ENCODE data around the gene ITPRID2.
"Not testable (repeated sequence)": the region's sequence is repeated elsewhere in the genome, so short reads cannot be mapped to it uniquely, and the experiment has no call there.

The ITPRID2 gene

DNA sequence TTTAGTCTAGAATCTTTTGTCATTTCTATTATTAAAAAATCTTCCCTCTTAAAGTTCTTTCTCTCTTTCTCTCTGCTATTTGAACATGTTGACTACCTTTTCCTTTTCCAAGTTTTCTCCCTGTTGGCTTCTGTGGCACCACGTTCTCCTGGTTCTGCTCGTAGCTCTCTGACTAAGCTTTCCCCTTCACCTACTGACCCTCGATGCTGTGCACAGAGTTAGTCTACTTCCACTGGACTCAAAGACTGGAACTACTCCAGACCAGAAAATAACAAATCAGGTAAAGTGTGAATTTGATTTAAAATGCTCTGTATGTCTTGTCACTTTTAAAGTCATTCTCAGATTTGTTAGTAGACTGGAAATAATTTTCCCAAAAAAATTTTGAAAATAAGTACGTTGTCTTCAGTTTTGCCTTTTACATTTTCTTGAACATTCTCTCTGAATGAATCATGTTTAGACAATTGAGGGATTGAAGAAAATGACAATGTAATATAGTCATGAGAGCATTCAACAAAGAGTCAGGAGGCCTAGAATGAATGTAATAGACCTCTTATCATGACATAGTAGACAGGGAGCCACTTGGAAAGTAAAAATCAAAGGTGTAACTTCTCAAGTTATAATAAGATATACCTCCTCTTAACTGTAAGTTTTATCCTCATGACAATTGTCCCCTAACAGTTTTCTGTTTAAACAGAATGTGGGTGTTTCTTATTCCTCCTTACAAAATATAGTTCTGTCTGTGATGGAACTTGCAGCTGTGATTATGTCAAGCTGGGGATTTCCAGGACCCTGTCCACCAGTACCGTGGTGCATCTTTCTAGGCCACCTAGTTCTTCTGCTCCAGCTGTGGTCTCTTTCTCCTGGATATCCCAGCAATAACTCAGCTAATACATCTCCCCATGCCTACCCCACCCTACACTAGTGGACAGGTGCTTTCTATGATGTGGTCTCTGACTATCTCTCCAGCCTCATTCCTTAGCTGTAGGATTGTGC is 25.5 kb downstream of the ITPRID2 start:
- DNase-seq: no peak

DNA sequence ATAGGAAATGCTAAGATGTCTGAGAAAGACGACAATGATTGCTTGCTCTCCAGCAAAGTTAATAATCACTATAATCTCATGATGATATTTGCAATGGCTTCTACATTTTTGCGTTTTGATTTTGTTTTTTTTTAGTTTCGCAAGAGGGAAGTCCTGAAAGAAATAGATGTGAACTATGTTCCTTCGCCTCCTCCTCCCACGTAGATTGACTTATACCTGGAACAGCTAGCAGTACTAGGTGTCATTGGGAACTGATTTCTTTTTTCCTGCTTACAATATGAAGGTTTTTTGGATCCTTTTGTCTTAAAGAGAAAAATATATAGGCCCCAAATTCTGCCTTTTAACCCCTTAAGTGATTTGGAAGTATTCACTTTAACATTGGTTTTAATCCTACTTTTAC is 26.7 kb downstream of the ITPRID2 start:
- no peak for DNase-seq

DNA sequence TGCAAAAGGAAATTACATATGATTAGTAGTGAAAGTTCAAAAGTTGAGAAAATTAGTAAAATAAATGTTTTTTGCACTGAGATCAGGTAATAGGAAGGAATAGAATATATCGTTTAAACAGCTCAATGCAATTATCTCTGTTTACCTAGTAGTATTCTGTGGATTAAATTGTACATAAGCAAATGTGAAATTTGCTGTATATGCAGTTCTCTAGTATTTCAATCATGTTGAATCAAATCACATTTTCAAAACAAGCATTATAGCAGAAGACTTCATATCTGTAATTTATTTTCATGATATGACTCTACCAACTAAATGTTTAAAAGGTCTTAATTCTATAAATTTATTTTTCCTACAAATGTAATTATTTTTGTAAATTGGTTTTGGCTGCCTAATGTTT is 31.6 kb downstream of the ITPRID2 start:
- DNase-seq: no peak

DNA sequence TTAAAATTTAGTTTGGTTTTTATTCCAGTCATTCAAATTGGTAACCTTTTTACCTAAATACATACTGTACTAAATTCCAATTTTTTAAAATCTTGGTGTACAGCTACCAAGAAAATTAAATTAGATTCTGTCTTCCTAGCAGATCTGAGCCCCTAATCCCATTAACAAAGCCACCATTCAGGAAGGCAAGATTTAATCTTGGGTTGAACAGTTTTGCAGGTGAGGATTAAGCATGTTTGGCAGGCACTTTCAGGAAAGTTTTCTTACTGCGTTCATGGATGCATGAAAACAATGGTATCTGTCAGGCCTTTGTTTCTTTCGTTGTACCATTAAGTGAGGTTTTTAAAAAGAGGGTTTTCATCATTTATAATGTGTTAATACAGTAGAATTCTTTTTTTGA is 32.8 kb downstream of the ITPRID2 start:
- no peak for DNase-seq

DNA sequence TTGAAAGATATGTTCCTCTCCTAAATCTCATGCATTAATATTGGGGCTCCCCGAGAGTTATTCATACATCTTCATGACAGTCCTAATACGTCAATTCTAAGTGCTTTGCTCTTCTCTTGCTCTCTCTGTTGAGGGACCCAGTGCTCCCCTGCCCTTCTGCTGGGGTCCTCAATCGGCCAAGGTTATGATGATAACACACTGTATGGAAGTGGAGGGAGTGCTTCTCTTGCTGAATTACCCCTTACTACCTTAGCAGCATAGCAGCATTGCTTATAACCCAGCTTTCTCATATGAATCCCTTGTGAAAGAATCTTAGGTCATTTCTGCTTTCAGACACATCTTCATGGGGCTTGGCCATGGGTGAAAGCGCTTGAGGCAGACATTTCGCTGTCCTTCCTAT is 43.2 kb downstream of the ITPRID2 start:
- no peak for DNase-seq

DNA sequence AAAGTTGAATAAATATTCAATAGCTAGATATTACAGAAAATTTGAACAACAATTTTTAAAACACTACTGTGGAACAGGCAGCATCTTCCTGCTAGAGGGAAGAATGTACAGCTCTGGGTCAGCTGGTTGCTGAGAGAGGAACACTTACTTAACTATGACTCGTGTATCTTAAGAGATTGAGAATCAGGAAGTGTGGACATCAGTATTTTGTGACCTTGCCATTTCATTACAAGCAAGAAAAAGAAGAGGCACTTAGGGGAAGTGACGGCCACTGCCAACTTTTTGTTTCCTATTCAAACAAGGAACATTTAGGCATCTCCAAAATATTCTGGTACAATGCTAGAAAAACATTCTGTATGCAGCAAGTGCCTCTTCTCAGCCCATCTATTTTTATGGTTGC is 45.9 kb downstream of the ITPRID2 start:
- no peak for DNase-seq

DNA sequence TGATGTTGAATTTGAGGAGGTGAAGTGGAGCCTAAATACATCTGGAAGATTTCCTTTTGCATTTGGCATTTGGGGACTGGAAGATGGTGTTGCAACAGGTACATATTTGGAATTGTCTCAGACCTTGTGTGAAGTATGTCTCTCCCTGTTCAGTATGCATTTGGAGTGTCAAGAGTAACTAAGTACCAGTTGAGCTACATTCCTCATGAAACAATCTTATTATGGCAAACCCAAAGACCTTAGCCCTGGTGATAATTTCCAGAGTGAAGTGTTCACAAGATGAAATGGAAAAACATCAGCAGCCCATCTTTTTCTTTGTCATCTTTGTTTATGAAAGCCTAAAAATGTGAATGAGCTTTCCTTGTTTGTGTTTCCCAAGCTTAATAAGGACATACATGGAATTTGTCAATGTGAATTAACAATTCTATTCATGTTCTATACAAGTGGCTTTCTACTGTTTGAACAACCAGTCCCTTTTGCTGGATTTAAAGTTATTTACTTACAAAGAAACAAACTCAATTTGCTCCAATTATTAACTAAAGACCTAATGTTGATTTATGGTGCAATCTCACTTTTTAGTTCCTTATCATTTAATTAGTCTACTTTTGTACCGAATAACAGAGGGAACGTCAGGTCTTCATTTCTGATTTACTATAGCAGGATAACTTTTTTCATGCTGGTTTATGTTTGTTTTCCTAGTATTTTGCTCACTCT is 52.0 kb downstream of the ITPRID2 start:
- no peak for DNase-seq

DNA sequence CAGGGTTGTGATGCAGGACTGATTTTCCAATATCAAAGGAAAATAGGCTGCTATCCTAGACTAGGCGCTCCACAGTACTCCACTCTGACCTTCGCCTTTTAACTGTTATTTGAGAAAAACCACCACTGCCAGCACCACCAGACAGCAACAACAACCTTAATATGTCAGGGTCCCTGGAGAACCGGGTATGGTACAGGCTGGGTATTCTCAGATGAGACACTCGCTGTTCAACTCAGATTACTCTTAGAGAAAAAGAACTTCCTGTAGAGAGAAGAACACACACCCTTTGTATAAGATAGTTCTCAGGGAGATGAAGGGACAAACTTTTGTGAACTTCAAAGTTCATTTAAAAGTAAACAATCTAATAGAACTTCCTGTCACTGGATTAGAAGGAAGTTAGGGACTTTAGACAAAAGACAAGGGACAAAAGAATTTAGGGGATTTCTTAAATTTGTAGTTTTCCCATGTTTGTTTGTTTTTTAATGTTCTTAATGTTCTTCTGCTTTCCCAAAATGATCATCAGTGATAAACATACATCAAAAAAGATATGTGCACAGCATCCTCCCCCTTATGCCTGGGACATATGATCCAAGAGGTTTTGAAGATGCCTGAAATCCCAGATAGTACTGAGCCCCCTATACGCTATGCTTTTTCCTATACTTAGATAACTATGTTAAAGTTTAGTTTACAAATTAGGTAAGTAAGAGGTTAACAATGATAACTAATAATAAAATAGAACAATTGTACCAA is 52.8 kb downstream of the ITPRID2 start:
- DNase-seq: no peak

DNA sequence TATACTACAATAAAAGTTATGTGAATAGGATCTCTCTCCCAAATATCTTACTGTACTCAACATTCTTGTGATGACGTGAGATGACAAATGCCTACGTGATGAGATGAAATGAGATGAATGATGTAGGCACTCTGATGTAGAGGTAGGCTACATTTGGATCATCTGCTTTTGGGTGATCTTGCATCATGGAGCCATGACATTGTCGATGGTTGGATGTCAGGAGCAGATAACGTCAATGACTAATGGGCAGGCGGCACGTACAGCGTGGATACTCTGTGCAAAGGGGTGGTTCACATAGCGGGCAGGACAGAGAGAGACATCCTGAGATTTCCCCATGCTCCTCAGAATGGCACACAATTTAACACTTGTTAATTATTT is 53.4 kb downstream of the ITPRID2 start:
- DNase-seq: no peak

DNA sequence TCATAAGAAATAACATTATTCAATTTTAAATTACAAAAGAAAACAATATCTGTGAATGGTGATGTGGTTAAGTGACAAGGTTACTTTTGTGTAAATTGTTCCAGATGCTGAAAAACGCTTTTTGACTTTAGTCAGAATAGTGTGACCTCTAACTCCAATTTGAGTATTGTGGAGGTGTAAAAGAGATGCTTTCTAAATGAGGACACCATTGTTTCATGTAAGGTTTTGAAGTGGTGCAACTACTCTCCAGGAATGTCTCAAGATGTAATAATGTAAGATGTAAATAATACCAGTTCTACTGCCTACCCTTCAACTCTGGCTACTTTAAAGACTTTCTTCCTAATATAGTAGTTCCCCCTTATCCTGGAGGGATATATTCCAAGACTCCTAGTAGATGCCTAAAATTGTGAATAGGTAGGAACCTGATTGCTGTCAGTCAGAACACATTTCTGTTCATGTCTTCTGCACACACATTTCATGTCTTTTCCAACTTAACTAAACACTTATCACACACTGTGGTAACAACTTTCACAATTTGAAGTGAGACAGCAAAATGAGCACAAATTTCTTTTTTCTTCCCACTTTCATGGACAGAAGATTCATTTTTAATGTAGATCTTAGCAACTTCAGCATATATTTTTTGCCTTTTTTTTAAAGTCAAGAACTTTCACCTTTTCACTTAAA is 55.1 kb downstream of the ITPRID2 start:
- DNase-seq: no peak

DNA sequence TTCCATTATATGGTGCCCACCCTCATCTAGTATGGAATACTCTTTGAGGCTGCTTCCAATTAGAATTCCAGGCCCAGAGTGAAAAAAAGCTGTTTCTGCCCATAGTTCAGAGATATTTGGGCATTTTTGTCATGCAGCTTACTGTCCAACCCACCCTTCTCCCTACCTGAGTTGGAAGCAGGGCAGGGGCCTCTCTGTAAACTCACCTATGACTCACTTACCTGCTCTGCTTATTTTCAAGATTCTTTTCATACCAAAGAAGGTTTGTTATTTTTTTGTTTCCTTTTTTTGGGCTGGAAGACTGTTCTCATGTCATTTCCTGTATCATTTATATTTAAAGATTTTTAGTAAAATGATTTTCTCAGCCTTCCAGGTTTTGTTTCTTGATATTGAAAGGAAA is 55.7 kb downstream of the ITPRID2 start:
- no peak for DNase-seq

DNA sequence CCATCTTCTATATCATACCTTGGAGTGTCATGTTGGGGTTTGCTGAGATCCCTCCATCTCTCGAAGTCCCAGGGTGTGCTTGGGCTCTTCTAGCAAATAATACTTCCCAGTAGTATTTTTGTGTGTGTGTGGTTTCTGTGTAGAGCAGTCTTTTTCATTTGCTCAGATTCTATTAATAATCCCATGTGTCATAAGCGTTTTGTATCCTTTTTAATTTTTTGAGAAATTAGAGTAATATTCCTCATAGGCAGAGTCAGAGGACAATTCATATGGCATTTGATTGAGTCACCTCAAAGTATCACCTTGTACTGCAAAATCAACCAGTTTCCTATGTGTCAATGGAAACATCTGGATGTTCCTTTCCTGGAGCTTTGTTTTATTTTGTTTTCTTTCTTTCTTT is 56.7 kb downstream of the ITPRID2 start:
- DNase-seq: no peak

DNA sequence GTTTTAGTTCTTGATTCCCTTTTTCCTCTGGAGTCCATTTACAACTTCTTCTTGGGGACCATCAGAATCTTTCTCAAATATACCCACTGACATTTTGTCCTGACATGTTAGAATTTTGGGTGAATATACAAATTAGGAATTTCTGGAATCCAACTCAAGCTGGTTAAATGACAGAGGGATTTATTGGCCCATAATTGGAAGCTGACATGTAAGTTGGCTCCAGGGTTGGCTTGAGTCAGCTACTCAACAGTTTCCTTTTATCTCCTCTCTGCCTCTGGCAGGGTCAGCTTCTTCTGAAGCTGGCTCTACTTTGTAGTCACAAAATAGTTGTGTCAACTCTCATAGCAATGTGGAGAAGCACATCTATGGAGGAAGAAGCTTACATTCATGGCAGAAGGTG is 57.5 kb downstream of the ITPRID2 start:
- no peak for DNase-seq

DNA sequence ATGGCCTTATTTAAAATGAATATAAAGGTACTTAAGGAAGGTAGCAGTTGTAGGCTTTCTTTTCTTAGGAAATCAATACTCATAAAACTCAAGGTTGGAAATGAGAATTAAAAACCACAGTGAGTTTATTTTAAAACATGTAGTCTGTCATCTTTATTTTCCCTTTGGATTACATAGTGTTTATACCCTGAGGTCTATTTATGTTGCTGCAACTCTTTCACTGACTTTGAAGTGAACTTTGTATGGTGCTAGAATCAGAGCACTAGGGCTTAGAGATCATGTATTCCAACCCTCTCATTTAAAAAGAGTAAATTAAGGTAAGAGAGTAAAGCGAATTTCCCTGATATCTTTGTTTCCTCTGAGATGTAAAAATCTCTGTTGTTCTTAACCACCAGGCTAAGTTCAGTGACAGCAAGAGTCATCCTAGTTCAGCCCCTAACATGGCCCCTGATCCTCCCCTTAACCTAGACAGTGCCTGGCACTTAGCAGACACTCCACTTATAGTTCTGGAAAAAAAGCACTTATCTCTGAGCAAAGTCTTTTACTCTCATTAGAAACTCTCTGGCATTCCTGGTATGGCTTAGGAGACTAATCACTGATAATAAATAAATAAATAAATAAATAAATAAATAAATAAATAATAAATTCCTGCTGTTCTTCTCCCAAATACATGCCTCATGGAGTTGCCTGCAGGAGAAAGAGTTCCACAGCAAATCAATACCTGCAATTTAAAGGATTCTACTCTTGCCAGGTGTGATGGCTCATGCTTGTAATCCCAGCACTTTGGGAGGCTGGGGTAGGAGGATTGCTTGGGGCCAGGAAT is 61.1 kb downstream of the ITPRID2 start:
- no peak for DNase-seq

DNA sequence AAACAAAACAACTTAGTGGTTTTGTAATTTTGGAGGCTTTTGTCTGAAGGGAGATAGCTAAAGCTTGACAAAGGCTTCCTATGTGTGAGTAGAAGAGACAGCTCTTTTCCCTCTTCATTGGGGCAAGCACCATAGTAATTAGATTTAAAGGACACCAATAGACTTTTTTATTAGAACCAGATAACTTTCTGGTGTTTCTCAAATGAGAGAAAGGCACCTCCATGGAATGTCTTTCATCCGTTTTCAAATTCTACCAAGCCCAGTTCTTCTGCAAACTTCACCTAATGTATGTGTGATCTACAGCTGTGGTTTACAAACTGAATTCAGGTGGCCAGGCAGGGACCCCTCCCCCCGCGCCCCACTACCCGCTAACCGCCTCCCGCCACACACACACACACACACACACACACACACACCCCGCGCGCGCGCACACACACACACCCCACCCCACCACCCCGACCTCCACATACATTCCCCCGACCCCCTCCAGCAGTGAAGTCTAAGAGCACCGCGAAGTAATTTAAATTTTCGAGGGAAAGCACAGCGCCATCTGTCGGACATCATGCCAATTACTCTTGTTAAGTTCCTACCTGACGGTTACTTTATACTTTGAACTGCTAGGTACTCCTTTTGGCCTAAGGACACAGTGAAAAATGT is 62.5 kb downstream of the ITPRID2 start:
- no peak for DNase-seq

DNA sequence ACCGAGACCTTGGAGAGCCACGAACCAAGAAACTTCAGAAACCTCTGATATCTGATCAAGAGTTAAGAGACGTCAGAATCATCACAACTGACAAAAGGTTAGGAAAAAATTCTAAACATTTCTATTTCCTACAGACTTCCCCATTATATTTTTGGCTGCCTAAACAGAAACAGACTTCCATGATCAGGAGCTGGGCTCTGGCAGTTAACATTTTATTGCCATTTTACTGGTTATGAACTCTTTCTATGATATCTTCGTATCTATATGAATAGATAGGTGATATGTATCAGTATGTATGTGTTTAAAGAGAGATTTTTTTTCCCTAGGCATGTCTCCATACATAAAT is 63.0 kb downstream of the ITPRID2 start:
- no peak for DNase-seq

DNA sequence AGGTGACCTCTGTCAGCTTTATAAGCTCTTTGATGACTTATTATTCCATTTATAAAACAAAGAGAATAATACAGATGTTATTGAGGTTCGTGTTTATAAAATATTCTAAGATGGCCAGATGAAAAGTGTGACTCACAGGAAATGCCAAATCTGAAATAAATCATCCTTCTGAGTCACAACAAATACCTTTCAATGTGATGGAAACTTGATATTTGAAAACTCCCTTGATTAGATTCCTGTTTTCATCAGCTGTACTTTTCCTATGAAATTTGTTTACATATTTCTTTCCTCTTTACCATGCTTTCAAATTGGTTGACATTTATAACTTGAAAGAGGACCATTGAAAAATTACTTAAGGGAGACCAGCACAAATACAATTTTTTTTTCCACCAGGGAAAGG is 63.5 kb downstream of the ITPRID2 start:
- no peak for DNase-seq

DNA sequence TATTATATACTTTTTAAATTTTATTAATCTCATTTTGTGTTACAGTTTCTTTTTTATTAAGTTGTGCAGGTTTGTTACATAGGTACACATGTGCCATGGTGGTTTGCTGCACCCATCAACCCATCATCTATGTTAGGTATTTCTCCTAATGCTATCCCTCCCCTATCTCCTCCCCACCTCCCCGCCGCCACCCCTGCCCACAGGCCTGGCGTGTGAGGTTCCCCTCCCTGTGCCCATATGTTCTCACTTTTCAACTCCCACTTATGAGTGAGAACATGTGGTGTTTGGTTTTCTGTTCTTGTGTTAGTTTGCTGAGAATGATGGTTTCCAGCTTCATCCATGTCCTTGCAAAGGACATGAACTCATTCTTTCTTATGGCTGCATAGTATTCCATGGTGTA is 64.3 kb downstream of the ITPRID2 start:
- DNase-seq: not testable (repeated sequence)

DNA sequence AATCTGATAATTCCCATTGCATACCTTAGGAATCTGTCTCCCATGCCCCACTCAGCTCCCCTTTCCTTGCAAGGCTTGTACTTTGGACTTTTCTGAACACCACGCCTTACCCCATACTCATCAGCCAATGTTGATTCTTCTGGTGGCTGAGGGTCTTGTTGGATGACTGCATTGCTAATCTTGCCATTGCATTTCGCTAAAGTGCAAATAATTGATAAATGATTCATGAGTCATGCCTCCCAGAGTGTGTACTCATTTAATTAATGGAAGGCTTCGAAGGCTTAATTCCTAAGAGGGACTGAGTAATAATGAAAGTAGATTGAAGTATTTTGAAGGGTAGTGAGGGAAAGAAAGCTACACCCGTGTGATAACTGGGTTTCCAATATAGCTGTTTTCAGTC is 66.1 kb downstream of the ITPRID2 start:
- no peak for DNase-seq

DNA sequence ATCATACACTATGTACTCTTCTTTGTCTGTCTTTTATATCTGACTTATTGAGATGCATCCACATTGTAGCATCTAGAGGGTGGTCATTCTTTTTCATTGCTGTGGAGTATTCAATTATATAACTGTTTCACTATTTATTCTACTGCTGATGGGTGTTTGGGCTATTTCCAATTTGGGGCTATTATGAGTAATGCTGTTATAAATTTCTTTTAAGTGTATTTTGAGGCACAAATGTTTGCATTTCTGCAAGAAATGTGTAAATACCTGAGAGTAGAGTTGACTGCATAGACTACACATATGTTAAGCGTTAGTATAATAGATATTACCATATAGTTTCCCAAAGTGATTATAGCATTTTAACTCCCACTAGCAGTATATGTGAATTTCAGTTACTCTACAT is 67.2 kb downstream of the ITPRID2 start:
- DNase-seq: no peak

DNA sequence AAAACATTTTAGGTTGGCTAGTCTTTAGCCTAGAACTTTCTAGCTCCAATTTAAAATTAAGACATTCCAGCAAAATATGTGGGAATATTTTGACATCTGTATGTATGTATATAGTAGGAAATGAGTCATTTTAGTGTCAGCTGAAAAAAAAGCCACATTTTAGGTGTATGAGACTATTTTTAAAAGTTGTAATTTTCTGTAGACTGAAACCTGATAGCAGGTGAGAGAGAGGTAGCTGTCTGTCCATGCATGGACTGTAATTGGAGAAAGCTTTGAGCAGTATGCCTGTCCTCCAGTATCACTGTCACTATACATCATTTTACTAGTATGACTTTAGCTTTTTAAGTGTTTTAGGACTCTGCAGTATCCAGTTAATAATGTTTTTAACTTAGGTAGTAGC is 68.0 kb downstream of the ITPRID2 start:
- no peak for DNase-seq

DNA sequence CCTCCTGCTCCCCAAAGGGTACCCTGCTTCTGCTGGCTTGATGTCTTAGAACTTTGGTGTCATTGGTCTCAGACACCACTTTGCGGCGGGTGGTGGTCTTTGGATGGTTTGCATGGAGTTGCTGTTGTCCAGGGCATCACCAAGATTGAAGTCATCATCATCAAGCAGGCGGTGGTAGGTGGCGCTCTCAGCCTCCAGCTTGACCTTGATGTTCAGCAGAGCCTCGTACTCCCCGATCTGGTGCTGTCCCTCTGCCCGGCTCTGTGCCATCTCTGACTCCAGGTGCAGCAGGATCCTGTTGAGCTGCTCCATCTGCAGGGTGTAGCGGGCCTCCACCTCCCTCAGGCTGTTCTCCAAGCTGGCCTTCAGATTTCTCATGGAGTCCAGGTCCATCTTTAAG is 69.6 kb downstream of the ITPRID2 start:
- DNase-seq: not testable (repeated sequence)
